Hepatic stellate cell (primary cell): ENCODE results near the gene ELSPBP1.
"Not testable (repeated sequence)": the region's sequence is repeated elsewhere in the genome, so short reads cannot be mapped to it uniquely, and the experiment has no call there.

Experiments used
- DNase-seq: peaks from one replicate; pipeline ENCODE4 v3.0.0; 2011; ENCODE audit warnings: low spot score

The ELSPBP1 gene

GRCh38 chr19:47994209-47994802, at the start of gene ELSPBP1:
Gene ELSPBP1 (plus strand): TSS chr19:47994632. CDS start chr19:48008668, 14,036 bp downstream.
- no peak for DNase-seq

GRCh38 chr19:47949852-47950521, 44.4 kb upstream of the ELSPBP1 start:
- not testable (repeated sequence) for DNase-seq

- DNase-seq, result not testable (repeated sequence)
Observed at GRCh38 chr19:47952132-47952531, 42.3 kb upstream of the ELSPBP1 start.

- not testable (repeated sequence) for DNase-seq
Observed at GRCh38 chr19:47955936-47956335, 38.5 kb upstream of the ELSPBP1 start.

- DNase-seq, result no peak
Observed at GRCh38 chr19:47973529-47973928, 20.9 kb upstream of the ELSPBP1 start.

- no peak for DNase-seq
Observed at GRCh38 chr19:47991191-47991808, 3.1 kb upstream of the ELSPBP1 start.

GRCh38 chr19:47992070-47992469, 2.4 kb upstream of the ELSPBP1 start, which contains the start of gene BSPH1:
Gene BSPH1 (minus strand): TSS chr19:47992170. CDS start chr19:47992081, 89 bp downstream.
- DNase-seq, result no peak

- DNase-seq, result no peak
Observed at GRCh38 chr19:47996230-47996727, 1.8 kb downstream of the ELSPBP1 start.

- no peak for DNase-seq
Observed at GRCh38 chr19:47998800-47999199, 4.4 kb downstream of the ELSPBP1 start.

GRCh38 chr19:48000846-48001245, 6.4 kb downstream of the ELSPBP1 start:
- no peak for DNase-seq

- DNase-seq, result no peak
Observed at GRCh38 chr19:48004236-48004635, 9.8 kb downstream of the ELSPBP1 start.

- DNase-seq, result no peak
Observed at GRCh38 chr19:48006762-48007161, 12.3 kb downstream of the ELSPBP1 start.

- no peak for DNase-seq
Observed at GRCh38 chr19:48010932-48011758, 16.7 kb downstream of the ELSPBP1 start.

GRCh38 chr19:48020686-48021085, 26.3 kb downstream of the ELSPBP1 start:
- DNase-seq, result no peak

- DNase-seq, result no peak
Observed at GRCh38 chr19:48023011-48023410, 28.6 kb downstream of the ELSPBP1 start.

GRCh38 chr19:48023518-48023917, 29.1 kb downstream of the ELSPBP1 start:
- DNase-seq, result no peak

- DNase-seq, result no peak
Observed at GRCh38 chr19:48025480-48025879, 31.0 kb downstream of the ELSPBP1 start.

GRCh38 chr19:48029431-48029830, 35.0 kb downstream of the ELSPBP1 start:
- DNase-seq, result no peak

GRCh38 chr19:48030073-48030472, 35.6 kb downstream of the ELSPBP1 start:
- no peak for DNase-seq

- DNase-seq, result no peak
Observed at GRCh38 chr19:48033604-48034003, 39.2 kb downstream of the ELSPBP1 start.

GRCh38 chr19:48036765-48037164, 42.3 kb downstream of the ELSPBP1 start:
- no peak for DNase-seq
